LoVo (cell line): Measurements from ENCODE around the gene DCANP1.

ENCODE experiments used
- DNase-seq: peaks from one replicate; pipeline ENCODE4 v3.0.0-alpha.2; 2016; ENCODE audit warnings: low spot score

The DCANP1 gene

DNA sequence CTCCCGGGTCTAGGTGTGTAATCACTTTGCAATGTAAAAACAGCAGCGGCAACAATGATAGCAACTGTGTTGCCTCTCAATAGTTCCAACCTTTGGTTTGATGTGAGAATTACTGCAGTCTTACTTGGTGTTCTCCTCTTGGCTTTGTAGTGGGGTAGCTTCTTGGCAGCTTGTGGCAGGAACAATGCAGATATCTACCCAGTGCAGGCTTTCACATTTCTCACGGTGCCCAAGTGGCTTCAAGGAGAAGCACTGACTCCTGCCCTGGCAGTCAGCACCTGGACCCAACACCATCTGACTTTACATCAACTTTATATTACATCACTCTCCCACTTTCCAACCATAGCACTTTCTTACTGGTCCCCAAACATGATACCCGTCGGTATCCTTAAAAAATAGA is 33.4 kb upstream of the DCANP1 start:
- DNase-seq, result no peak

DNA sequence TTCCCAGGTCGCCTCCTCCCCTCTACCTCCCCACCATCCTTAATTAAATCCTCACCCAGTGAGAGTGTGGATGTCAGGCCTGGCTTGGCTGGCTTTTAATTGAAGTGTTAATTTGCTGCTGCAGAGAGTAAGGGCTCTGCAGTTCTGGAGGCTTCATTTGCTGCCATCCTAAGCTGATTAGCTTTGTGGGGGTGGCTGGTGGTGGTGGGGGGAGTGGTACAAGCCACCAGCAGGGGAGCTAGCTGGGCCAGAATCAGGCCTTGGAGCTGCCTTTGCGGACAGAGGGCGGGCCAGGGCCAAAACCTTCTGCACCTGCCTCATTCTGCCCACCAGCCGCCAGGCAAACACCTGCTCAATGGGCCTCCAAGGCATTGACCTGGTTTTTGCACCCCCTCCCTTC is 31.8 kb upstream of the DCANP1 start:
- DNase-seq, result no peak

GRCh38 chr5:135477613-135478066 is 30.5 kb upstream of the DCANP1 start:
- no peak for DNase-seq

DNA sequence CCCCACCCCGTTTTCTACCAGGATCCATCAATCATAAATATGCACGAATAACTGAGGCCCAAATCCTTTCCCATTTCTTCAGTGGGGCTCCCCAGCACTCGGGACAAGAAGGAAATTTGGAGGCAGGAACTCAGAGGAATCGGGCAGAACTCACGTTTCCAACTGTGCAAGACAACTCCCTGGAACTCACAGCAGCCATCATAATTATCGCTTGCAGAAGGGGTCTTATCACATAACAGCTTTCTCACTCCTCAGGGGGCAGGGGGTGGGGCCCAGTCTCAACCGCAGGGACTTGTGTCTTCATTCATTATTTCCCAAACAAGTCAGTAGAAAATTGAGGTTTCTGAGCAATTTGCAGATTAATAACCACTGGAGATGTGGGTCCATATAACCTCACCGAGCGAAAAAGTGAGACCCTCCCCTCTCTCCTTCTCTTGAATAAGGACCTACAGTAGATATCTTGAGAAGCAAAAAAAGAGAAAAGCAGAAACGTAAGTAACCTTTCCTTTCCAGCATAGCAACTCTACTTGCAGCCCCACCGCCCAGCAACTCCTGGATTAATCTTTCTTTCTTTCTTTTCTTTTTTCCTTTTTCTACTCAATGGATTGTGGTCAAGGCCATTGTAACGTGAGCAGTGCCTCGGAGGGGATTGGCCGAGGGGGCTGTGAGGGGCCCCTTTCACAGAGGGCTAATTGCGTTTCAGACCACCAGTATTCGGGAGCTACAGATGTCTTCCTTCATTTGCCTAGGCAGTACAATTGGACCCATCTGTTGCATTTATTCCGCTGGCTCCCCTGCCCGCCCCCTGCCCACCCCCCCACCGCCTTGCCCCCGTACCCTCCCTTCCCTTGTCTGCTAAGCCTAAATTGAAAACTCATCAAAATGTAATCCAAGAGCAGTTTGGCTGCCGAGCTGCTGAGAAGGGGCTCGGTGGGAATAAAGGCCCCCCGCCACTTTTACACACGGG is 29.8 kb upstream of the DCANP1 start:
- no peak for DNase-seq

- no peak for DNase-seq
Measured at GRCh38 chr5:135473956-135474670, 27.0 kb upstream of the DCANP1 start.

DNA sequence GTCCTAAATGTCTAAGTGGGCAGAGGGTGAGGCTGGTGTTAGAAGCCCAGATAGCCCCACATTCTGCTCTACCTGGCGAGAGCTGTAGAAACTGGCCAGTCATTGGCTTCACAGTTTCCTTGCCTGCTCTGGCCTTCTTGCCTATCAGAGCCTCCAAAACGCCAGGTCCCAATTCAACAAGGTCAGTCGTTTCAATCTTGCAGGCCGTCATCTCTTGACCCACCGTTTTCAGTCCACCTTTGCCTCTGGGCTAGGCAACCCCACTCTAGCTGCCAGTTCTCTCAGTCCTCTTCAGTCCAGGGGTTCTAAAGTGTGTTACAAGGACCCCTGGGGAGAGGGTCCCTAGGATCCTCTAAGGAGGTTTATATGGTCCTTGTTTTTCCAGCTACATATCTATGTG is 25.0 kb upstream of the DCANP1 start:
- DNase-seq, result no peak

DNA sequence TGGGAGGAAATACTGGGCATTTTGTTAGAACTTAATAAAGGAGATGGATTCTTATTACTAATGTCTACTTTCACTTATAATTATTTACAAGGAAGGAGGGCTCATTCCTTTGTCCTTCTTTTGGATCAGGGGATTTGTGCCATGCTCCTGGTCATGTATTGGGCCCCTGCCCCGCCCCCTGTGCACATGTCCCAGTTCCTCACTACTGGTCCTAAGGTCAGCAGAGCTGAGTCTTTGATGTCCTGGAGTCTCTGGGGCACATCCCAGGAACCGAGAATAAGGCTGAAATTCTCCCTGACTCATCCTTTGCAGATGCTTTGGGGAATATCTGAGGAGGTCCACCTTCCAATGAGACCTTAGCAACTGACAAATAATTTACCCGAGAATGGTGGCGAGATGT is 24.6 kb upstream of the DCANP1 start:
- no peak for DNase-seq

DNA sequence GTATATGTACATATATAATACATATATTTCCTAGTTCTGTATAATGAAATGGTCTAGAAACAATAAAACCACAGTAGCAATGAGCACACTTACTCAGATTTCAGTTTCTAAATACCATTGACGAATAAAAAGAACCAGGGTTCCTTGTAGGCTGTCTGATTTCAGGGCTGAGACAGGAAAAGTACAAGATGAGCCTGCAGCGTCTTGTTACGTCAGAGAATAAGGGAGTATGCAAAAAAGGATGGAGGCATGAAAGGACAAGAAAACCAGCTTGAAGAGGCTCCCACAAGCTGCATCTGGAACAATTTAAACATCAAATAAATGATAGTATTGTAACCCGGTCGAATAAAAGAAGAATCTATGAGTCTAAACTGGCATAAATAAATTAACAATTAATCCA is 22.8 kb upstream of the DCANP1 start:
- no peak for DNase-seq

DNA sequence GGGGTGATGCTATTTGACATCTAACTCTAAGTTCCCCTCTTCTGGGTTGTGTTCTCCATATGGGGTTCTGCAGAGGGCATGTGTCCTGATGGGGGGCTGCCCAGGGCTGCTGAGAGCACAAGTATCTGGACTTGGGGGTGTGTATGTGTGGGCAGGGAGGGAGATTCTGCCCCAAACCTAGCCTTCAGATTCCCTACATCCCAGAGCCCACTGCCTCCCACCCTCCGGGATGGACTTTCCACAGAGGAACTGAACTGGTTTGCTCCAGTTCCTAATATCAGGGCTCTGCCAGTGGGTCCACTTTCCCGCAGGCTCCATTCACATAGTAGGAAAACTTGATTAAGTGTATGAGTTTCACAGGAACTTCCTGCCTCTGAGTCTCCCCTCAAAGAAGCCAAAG is 21.4 kb upstream of the DCANP1 start:
- no peak for DNase-seq

DNA sequence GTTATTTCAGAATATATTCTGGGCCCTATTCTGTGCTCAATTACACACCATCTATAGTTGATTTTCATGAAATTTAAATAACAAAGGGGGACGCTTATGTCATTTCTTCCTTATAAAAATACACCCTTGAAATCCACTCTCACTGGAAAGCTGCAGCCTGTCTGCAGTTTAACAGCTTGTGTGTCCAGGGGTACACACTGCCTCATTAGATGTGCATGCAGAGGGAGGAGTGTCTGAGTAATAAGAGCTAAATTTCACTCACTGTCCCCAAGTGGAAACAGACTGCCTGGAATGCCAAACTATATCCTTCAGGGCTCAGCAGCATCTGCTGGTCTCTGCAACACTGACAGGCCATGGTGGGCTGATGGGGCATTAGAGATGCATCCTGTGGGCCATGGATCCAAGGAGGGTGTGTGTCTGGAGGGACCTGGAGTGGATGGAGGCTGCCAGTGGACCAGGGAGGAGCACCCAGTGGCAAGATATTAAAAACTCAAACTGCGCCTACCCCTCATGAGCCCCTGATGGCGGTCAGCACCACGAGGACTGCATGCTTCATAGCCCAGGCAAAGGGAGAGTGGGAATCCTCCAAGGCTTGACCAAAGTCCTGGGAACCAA is 20.8 kb upstream of the DCANP1 start:
- no peak for DNase-seq

GRCh38 chr5:135467051-135467625 is 20.0 kb upstream of the DCANP1 start:
- DNase-seq, result no peak

DNA sequence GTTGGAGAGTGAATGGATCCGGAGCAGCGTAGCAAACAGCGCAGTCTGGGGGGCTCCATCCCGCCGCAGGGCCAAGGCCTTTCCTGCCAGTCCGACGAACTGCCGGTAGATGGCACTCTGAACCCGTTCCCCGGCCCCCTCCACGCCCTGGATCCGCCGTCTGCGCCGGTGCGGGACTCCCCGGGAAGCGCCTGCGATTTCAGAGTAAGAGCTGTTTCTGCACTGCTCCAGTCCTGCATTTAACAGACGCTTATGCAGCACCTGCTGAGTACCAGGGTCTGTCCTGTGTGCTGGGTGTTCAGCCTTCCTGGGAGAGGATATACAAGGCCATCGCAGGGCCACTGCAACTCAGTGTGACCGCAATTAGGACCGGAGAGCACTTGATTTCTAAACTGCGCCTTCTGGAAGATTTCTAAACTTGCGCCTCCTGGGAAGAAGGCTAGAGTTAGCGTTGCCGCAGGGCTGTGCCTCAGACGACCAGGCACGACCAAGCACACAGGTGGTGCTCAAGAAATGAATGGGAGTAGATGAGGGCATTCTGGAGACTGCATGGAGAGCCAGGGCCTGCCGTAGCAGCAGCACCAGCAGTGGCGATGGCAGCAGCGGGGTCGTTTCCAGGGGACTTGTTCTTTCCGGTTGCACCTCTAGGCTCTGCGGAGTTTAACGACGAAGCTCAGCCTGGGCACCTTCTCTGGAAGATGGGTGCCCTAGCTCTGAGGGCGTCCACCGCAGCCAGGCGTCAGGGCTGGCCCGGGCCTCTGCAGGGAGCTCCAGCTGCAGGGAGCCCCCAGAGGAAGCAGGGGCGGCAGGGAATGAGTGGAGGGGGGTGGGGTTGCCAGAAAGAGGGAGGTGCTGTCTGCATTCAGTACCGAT is 19.3 kb upstream of the DCANP1 start:
- peak; percentile 71 for DNase-seq

- DNase-seq, result no peak
Measured at GRCh38 chr5:135465391-135466122, 18.4 kb upstream of the DCANP1 start.

GRCh38 chr5:135462304-135462703 is 15.2 kb upstream of the DCANP1 start:
- peak; percentile 33 for DNase-seq

DNA sequence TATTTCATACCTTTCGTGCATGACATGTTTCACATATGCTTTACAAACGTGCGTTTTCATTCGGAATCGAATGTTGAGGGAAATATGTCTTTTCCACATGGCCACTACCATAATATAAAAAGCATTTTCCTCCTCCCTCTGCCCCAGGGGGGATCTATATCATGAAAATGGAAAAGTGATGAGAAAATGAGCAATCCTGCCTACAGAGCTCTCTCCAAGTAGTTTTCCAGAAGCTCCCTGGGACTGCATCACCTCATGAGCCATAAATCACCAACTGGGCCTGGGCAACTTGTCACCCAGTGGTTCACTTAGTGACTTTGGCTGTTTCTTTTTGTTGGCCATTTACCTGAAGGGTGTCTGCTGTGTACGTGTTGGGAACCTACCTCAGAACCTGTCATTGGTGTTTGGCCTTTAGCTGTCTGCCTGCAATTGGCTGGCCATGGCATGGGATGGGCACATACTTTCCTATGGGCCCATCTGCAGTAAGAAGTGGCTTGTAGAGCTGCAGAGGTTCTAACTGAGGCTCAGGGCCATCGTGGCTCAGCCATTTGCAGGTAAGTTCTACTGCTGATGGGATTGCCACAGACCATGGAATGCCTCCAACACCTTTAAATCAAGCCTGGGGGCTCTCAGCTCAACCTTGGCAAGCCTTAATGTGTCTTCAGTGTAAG is 14.5 kb upstream of the DCANP1 start:
- no peak for DNase-seq

- no peak for DNase-seq
Measured at GRCh38 chr5:135460246-135461033, 13.3 kb upstream of the DCANP1 start.

DNA sequence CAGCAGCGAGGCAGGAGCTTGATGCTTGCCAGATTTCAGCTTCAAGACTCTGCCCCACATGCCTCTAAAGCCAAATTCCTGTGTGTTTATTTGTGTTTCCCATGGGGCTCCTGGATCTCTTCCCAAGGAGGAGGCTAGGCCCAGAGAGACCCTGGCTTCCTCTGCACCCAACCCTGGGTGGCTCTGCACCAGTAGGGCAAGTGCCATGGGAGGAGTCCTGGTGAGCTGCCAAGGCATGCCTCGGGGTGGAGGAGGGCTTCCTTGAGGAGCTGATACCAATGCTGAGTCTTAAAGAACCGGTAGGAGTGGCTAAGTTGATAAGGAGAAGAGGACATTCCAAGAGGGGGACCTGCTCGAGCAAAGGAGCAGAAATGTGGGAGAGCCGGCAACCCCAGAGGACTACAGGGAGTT is 11.8 kb upstream of the DCANP1 start:
- DNase-seq, result peak; percentile 89

- no peak for DNase-seq
Measured at GRCh38 chr5:135458356-135458755, 11.2 kb upstream of the DCANP1 start.

- DNase-seq, result peak; percentile 73
Measured at GRCh38 chr5:135457424-135458071, 10.4 kb upstream of the DCANP1 start.
